ENCODE results near the gene CCDC70.
"Not testable (repeated sequence)": the region's sequence is repeated elsewhere in the genome, so short reads cannot be mapped to it uniquely, and the experiment has no call there.

The CCDC70 gene

DNA sequence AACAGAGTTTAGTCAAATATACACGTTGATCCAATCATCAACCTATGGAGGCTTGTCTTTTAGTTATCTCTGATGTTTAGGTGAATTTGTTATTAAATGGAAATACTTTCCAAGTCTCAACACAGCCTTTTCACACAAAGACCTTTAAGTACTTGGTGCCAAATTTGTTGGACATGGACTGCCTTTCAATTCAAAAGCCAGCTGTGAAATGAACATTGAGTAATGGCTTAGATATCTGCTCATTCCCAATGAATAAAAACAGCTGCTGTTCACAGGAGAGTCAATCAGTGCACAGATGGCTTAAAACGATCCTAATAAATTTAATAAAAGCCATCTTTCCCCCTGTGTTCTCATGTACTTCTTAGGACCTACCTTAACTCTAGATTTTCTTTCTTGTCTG lies 37.9 kb upstream of the CCDC70 start (continued):
- TF ChIP-seq MZF1 (tag by site-specific recombination; IDR thresholded peaks at IDR 0.05; ENCODE audit: borderline replicate concordance) (no peak), ZNF707 (tag by site-specific recombination; IDR thresholded peaks at IDR 0.05) (no peak), ZNF768 (tag by site-specific recombination; IDR thresholded peaks at IDR 0.05) (no peak), ZNF19 (tag by site-specific recombination; IDR thresholded peaks at IDR 0.05; ENCODE audit: low read depth) (no peak), ZNF558 (tag by site-specific recombination; IDR thresholded peaks at IDR 0.05) (no peak)

DNA sequence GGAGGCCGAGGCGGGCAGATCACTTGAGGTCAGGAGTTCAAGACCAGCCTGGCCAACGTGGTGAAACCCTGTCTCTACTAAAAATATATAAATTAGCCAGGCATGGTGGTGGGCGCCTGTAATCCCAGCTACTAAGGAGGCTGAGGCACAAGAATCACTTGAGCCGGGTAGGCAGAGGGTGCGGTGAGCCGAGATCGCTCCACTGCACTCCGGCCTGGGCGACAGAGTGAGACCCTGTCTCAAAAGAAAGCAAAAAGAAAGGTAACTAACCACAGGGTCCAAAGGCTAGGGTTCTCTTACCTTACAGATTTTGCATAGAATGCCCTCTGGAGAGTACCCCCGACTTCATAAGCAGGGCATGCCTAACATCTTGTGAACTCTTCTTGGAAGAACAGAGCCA lies 37.1 kb upstream of the CCDC70 start:
- H3K4me1 ChIP-seq (ENCODE audit: control insufficient read depth, insufficient read depth, low read length); H3K27ac ChIP-seq (ENCODE audit: extremely low read depth, low read depth, low read length); H3K36me3 ChIP-seq (ENCODE audit: control insufficient read depth in 2 of 2, insufficient read depth in 1 of 2, low read length in 2 of 2); POLR2A ChIA-PET; H3K4me3 ChIP-seq (ENCODE audit: low read depth, low read length); H3K9me3 ChIP-seq (ENCODE audit: control insufficient read depth, insufficient read depth, low read depth, low read length): not testable (repeated sequence)
- CTCF ChIA-PET, result interaction anchor here (0.6 kb wide), 1 partner anchor 9 kb away, joined by 3 read pairs; no protein-coding TSS in a partner anchor

DNA sequence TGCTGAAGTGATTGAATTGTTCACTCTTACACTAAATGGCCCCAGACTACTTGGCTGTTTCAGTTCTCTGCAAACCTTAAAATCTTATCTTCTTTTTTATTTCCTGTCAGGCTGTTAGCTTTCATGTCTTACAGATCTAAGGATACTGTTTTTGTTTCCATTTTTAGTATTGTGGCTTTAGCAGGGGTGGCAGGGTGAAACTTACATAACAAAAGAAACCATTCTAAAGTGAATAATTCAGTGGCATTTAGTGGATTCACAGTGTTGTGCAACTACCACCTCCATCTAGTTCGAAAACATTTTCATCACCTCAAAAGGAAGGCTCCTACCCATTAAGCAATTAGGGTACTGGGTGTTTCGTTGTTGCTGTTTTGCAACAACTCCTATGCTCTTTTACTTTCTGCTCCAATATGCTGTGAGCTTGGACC lies 36.6 kb upstream of the CCDC70 start:
- CTCF ChIA-PET, result interaction anchor here (5.3 kb wide), 1 partner anchor 11 kb away, joined by 28 read pairs; no protein-coding TSS in a partner anchor
- Histone ChIP-seq H3K4me3 (ENCODE audit: low read depth, low read length) (no peak overlapping the region), H3K4me1 (ENCODE audit: control insufficient read depth, insufficient read depth, low read length) (no peaks in the 10 kb centered on the region), H3K27ac (ENCODE audit: extremely low read depth, low read depth, low read length) (no peak overlapping the region), H3K9me3 (ENCODE audit: control insufficient read depth, insufficient read depth, low read depth, low read length) (no peaks in the 10 kb centered on the region), H3K36me3 (ENCODE audit: control insufficient read depth in 2 of 2, insufficient read depth in 1 of 2, low read length in 2 of 2) (no peaks in the 10 kb centered on the region)
- TF ChIP-seq ZNF121 (tag by site-specific recombination; IDR thresholded peaks at IDR 0.05) (no peak), ZNF449 (tag by site-specific recombination; IDR thresholded peaks at IDR 0.05) (no peak), SCRT2 (tag by site-specific recombination; IDR thresholded peaks at IDR 0.05) (no peak), KLF7 (tag by site-specific recombination; IDR thresholded peaks at IDR 0.05; ENCODE audit: borderline replicate concordance) (no peak), ZNF423 (tag by site-specific recombination; IDR thresholded peaks at IDR 0.05) (no peak), GLIS1 (tag by site-specific recombination; IDR thresholded peaks at IDR 0.05) (no peak), ZNF37A (tag by site-specific recombination; IDR thresholded peaks at IDR 0.05) (no peak), BCL11B (tag by site-specific recombination; IDR thresholded peaks at IDR 0.05; ENCODE audit: low read depth) (no peak), KLF16 (tag by site-specific recombination; IDR thresholded peaks at IDR 0.05) (no peak), ZNF544 (tag by site-specific recombination; IDR thresholded peaks at IDR 0.05) (no peak), WT1 (tag by site-specific recombination; IDR thresholded peaks at IDR 0.05) (no peak), ZNF768 (tag by site-specific recombination; IDR thresholded peaks at IDR 0.05) (no peak), ZNF843 (tag by site-specific recombination; IDR thresholded peaks at IDR 0.05) (no peak), ZNF175 (tag by site-specific recombination; IDR thresholded peaks at IDR 0.05) (no peak)
- TF ChIP-seq, protein P1, sequence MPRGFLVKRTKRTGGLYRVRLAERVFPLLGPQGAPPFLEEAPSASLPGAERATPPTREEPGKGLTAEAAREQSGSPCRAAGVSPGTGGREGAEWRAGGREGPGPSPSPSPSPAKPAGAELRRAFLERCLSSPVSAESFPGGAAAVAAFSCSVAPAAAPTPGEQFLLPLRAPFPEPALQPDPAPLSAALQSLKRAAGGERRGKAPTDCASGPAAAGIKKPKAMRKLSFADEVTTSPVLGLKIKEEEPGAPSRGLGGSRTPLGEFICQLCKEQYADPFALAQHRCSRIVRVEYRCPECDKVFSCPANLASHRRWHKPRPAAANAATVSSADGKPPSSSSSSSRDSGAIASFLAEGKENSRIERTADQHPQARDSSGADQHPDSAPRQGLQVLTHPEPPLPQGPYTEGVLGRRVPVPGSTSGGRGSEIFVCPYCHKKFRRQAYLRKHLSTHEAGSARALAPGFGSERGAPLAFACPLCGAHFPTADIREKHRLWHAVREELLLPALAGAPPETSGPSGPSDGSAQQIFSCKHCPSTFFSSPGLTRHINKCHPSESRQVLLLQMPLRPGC (tag by site-specific recombination; IDR thresholded peaks at IDR 0.05), result no peak
- POLR2A ChIA-PET, result no interaction called here

GRCh38 chr13:51825681-51826254 lies 36.0 kb upstream of the CCDC70 start:
- ChIA-PET CTCF (interaction anchor here (1.4 to 5.3 kb wide), 2 partner anchors 11 to 24 kb away, joined by 5 to 28 read pairs; no protein-coding TSS in a partner anchor), POLR2A (no interaction called here)
- H3K27ac ChIP-seq (ENCODE audit: extremely low read depth, low read depth, low read length), result no peak overlapping the region
- H3K36me3 ChIP-seq (ENCODE audit: control insufficient read depth in 2 of 2, insufficient read depth in 1 of 2, low read length in 2 of 2), result no peaks in the 10 kb centered on the region
- H3K4me1 ChIP-seq (ENCODE audit: control insufficient read depth, insufficient read depth, low read length), result no peaks in the 10 kb centered on the region
- no peaks in the 10 kb centered on the region for H3K9me3 ChIP-seq (ENCODE audit: control insufficient read depth, insufficient read depth, low read depth, low read length)
- TF ChIP-seq ZBTB11 (tag by site-specific recombination; conservative IDR thresholded peaks at IDR 0.05; ENCODE audit: low read depth) (no peak), OSR2 (tag by site-specific recombination; IDR thresholded peaks at IDR 0.05) (no peak), ZNF404 (tag by site-specific recombination; IDR thresholded peaks at IDR 0.05) (no peak), ZNF549 (tag by site-specific recombination; IDR thresholded peaks at IDR 0.05) (no peak)
- H3K4me3 ChIP-seq (ENCODE audit: low read depth, low read length), result no peak overlapping the region

Measured in HEK293 (cell line).